ENCODE results near the gene INMT. TPM values are rescaled to one million over a fixed set of nuclear protein-coding genes. Genes with fewer than 3 reads are reported as not detected.

Gene INMT
- polyA plus RNA-seq, 2 of the 4 experiments (the other 2 are of a cell fraction): not detected

- ATAC-seq: no peak; a peak in 1 of 6 replicates
- WGBS (ENCODE audit: missing lambda C conversion rate): 47% methylated on average over 7 of the region's 8 CpGs
- DNase-seq (ENCODE audit: low read depth in 1 of 2, low spot score in 1 of 2): no peak
- Histone ChIP-seq H3K9me3 (no peaks in the 10 kb centered on the region), H3K4me2 (no peak overlapping the region), H3K4me1 (peaks cover 6% of the 10 kb centered on the region; the same call in 2 of the 3 replicates), H3K4me3 (no peak overlapping the region), H3K27ac (no peak overlapping the region)
- TF ChIP-seq EHF (CRISPR knock-in tag; IDR thresholded peaks at IDR 0.05) (no peak), EHMT2 (IDR thresholded peaks at IDR 0.05; ENCODE audit: low read depth) (no peak), SMC3 (IDR thresholded peaks at IDR 0.05) (no peak)
- CTCF ChIA-PET: interaction anchor here (0.7 to 6.3 kb wide), 3 partner anchors 12 to 102 kb away, joined by 3 to 48 read pairs (median 5); no protein-coding TSS in a partner anchor
- POLR2A ChIA-PET: no interaction called here
- no peak for FAIRE-seq
These were observed 24.6 kb upstream of the INMT start for GRCh38 chr7:30727061-30727945.

GRCh38 chr7:30728591-30729100, 23.3 kb upstream of the INMT start:
- TF ChIP-seq EHMT2 (IDR thresholded peaks at IDR 0.05; ENCODE audit: low read depth): no peak
- no peak for TF ChIP-seq RFX5 (IDR thresholded peaks at IDR 0.05)
- no peak for TF ChIP-seq NFE2L2 (conservative IDR thresholded peaks at IDR 0.05; ENCODE audit: low read length)
- TF ChIP-seq ELK1 (IDR thresholded peaks at IDR 0.05; ENCODE audit: low read depth, low read length): no peak
- no peak for TF ChIP-seq HDAC2 (IDR thresholded peaks at IDR 0.05)
- no peak overlapping the region for H3K4me2 ChIP-seq
- H3K9me3 ChIP-seq: no peaks in the 10 kb centered on the region
- ATAC-seq (no peak), FAIRE-seq (no peak), DNase-seq (ENCODE audit: low read depth in 1 of 2, low spot score in 1 of 2) (no peak)
- POLR2A ChIA-PET: no interaction called here
- peaks cover 6% of the 10 kb centered on the region; the same call in 2 of the 3 replicates for H3K4me1 ChIP-seq
- WGBS (ENCODE audit: missing lambda C conversion rate): 39% methylated on average over 6 of the region's 6 CpGs
- H3K27ac ChIP-seq: no peak overlapping the region
- CTCF ChIA-PET: interaction anchor here (1.1 to 6.3 kb wide), 4 partner anchors 11 to 453 kb away, joined by 3 to 48 read pairs (median 17); no protein-coding TSS in a partner anchor
- H3K4me3 ChIP-seq: no peak overlapping the region

- POLR2A ChIA-PET: no interaction called here
- TF ChIP-seq KDM1A (IDR thresholded peaks at IDR 0.05; ENCODE audit: low read depth): no peak
- no peak for TF ChIP-seq PHF8 (IDR thresholded peaks at IDR 0.05; ENCODE audit: borderline replicate concordance, low read depth)
- TF ChIP-seq, protein P1, sequence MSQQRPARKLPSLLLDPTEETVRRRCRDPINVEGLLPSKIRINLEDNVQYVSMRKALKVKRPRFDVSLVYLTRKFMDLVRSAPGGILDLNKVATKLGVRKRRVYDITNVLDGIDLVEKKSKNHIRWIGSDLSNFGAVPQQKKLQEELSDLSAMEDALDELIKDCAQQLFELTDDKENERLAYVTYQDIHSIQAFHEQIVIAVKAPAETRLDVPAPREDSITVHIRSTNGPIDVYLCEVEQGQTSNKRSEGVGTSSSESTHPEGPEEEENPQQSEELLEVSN (IDR thresholded peaks at IDR 0.05; ENCODE audit: borderline replicate concordance, low read depth): no peak
- TF ChIP-seq RCOR1 (IDR thresholded peaks at IDR 0.05; ENCODE audit: low read depth, low read length): no peak
- TF ChIP-seq EHF (CRISPR knock-in tag; IDR thresholded peaks at IDR 0.05): no peak
- TF ChIP-seq ATOH8 (CRISPR knock-in tag; IDR thresholded peaks at IDR 0.05; ENCODE audit: low read depth): no peak
- TF ChIP-seq EP300 (IDR thresholded peaks at IDR 0.05): no peak
- no peak for TF ChIP-seq SREBF2 (IDR thresholded peaks at IDR 0.05)
- TF ChIP-seq POLR2A (IDR thresholded peaks at IDR 0.05; ENCODE audit: low read length): no peak
- TF ChIP-seq, protein P2, sequence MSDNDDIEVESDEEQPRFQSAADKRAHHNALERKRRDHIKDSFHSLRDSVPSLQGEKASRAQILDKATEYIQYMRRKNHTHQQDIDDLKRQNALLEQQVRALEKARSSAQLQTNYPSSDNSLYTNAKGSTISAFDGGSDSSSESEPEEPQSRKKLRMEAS (IDR thresholded peaks at IDR 0.05): no peak
- no peak for TF ChIP-seq POLR2AphosphoS2 (conservative IDR thresholded peaks at IDR 0.05; ENCODE audit: low read length)
- no peak for TF ChIP-seq ZNF302 (CRISPR knock-in tag; IDR thresholded peaks at IDR 0.05)
- no peak for TF ChIP-seq TP53 (CRISPR knock-in tag; IDR thresholded peaks at IDR 0.05)
- TF ChIP-seq HOXB5 (CRISPR knock-in tag; IDR thresholded peaks at IDR 0.05): no peak
- TF ChIP-seq CHD2 (IDR thresholded peaks at IDR 0.05; ENCODE audit: low read length, partially characterized antibody): no peak
- CTCF ChIA-PET: interaction anchor here (0.5 to 2.7 kb wide), 3 partner anchors 11 to 468 kb away, joined by 3 to 31 read pairs (median 4); no protein-coding TSS in a partner anchor
- Histone ChIP-seq H3K4me2 (no peak overlapping the region), H3K4me1 (peaks cover 6% of the 10 kb centered on the region; the same call in 2 of the 3 replicates), H3K4me3 (no peak overlapping the region), H3K9me3 (no peaks in the 10 kb centered on the region), H3K27ac (no peak overlapping the region)
- no peak for FAIRE-seq
- 10% methylated on average over 2 of the region's 2 CpGs for WGBS (ENCODE audit: missing lambda C conversion rate)
- no peak for ATAC-seq
- DNase-seq (ENCODE audit: low read depth in 1 of 2, low spot score in 1 of 2): no peak
These were observed 22.3 kb upstream of the INMT start for GRCh38 chr7:30729642-30730041.
